Measurements from ENCODE around the gene PPP1R13B.
A peak's percentile ranks its signal among the peaks of the same experiment; 100 is the strongest.
"Not testable (repeated sequence)": the region's sequence is repeated elsewhere in the genome, so short reads cannot be mapped to it uniquely, and the experiment has no call there.

PPP1R13B gene

GRCh38 chr14:103697603-103698379 is 149.6 kb downstream of the PPP1R13B start:
- Mint-ChIP-seq H3K27me3 (no peaks in the 10 kb centered on the region), H3K27ac (peak overlapping the region; percentile 90), H3K36me3 (peaks cover 40 to 42% of the 10 kb centered on the region in 2 donors), H3K4me3 (peak overlapping the region in 1 of 2 donors; percentile 67), H3K4me1 (peaks cover 42 to 77% of the 10 kb centered on the region in 2 donors), H3K9me3 (no peaks in the 10 kb centered on the region)
- no peak for DNase-seq
- ATAC-seq (replicated peaks): no peak

GRCh38 chr14:103697206-103697602 is 150.2 kb downstream of the PPP1R13B start:
- Mint-ChIP-seq H3K36me3 (peaks cover 37 to 38% of the 10 kb centered on the region in 2 donors), H3K4me3 (no peak overlapping the region), H3K27ac (peak overlapping the region; percentile 59), H3K9me3 (no peaks in the 10 kb centered on the region), H3K27me3 (no peaks in the 10 kb centered on the region), H3K4me1 (peaks cover 41 to 76% of the 10 kb centered on the region in 2 donors)
- DNase-seq (no peak), ATAC-seq (replicated peaks) (no peak)

GRCh38 chr14:103696466-103697071 is 150.8 kb downstream of the PPP1R13B start:
- no peak for ATAC-seq (replicated peaks)

GRCh38 chr14:103696070-103696402 is 151.3 kb downstream of the PPP1R13B start:
- Mint-ChIP-seq H3K9me3 (no peaks in the 10 kb centered on the region), H3K36me3 (peaks cover 31 to 33% of the 10 kb centered on the region in 2 donors), H3K4me1 (peaks cover 44 to 76% of the 10 kb centered on the region in 2 donors), H3K4me3 (no peak overlapping the region), H3K27me3 (no peaks in the 10 kb centered on the region), H3K27ac (peak overlapping the region; percentile 80)
- ATAC-seq (replicated peaks) (no peak), DNase-seq (no peak)

More at GRCh38 chr14:103696466-103697071, 150.8 kb downstream of the PPP1R13B start:
- H3K27me3 Mint-ChIP-seq: no peaks in the 10 kb centered on the region
- peaks cover 44 to 76% of the 10 kb centered on the region in 2 donors for H3K4me1 Mint-ChIP-seq
- peaks cover 32 to 33% of the 10 kb centered on the region in 2 donors for H3K36me3 Mint-ChIP-seq
- no peak overlapping the region for H3K4me3 Mint-ChIP-seq
- DNase-seq: no peak
- H3K9me3 Mint-ChIP-seq: no peaks in the 10 kb centered on the region
- H3K27ac Mint-ChIP-seq: peak overlapping the region; percentile 76

GRCh38 chr14:103695296-103696069 is 151.9 kb downstream of the PPP1R13B start:
- H3K4me3 Mint-ChIP-seq: no peak overlapping the region
- H3K36me3 Mint-ChIP-seq: peaks cover 31 to 33% of the 10 kb centered on the region in 2 donors
- peak overlapping the region; percentile 85 for H3K27ac Mint-ChIP-seq
- ATAC-seq (replicated peaks): no peak
- DNase-seq: no peak
- peaks cover 43 to 76% of the 10 kb centered on the region in 2 donors for H3K4me1 Mint-ChIP-seq
- H3K27me3 Mint-ChIP-seq: no peaks in the 10 kb centered on the region
- no peaks in the 10 kb centered on the region for H3K9me3 Mint-ChIP-seq

GRCh38 chr14:103694572-103695026 is 152.8 kb downstream of the PPP1R13B start:
- no peak overlapping the region for H3K4me3 Mint-ChIP-seq
- H3K36me3 Mint-ChIP-seq: peaks cover 29 to 35% of the 10 kb centered on the region in 2 donors
- H3K4me1 Mint-ChIP-seq: peaks cover 43 to 76% of the 10 kb centered on the region in 2 donors
- no peaks in the 10 kb centered on the region for H3K9me3 Mint-ChIP-seq
- no peak overlapping the region for H3K27ac Mint-ChIP-seq
- H3K27me3 Mint-ChIP-seq: no peaks in the 10 kb centered on the region
- ATAC-seq (replicated peaks) (no peak), DNase-seq (no peak)

- H3K4me1 Mint-ChIP-seq: peaks cover 45 to 80% of the 10 kb centered on the region in 2 donors
- DNase-seq (no peak), ATAC-seq (replicated peaks) (no peak)
- H3K4me3 Mint-ChIP-seq: no peak overlapping the region
- no peaks in the 10 kb centered on the region for H3K27me3 Mint-ChIP-seq
- no peaks in the 10 kb centered on the region for H3K9me3 Mint-ChIP-seq
- peaks cover 30 to 35% of the 10 kb centered on the region in 2 donors for H3K36me3 Mint-ChIP-seq
- H3K27ac Mint-ChIP-seq: no peak overlapping the region
Observed at GRCh38 chr14:103693515-103693914, 153.9 kb downstream of the PPP1R13B start.

- peaks cover 34 to 36% of the 10 kb centered on the region in 2 donors for H3K36me3 Mint-ChIP-seq
- ATAC-seq (replicated peaks): no peak
- no peaks in the 10 kb centered on the region for H3K27me3 Mint-ChIP-seq
- no peak for DNase-seq
- peaks cover 43 to 78% of the 10 kb centered on the region in 2 donors for H3K4me1 Mint-ChIP-seq
- H3K9me3 Mint-ChIP-seq: no peaks in the 10 kb centered on the region
- no peak overlapping the region for H3K27ac Mint-ChIP-seq
- H3K4me3 Mint-ChIP-seq: no peak overlapping the region
Observed at GRCh38 chr14:103692871-103693270, 154.5 kb downstream of the PPP1R13B start.

GRCh38 chr14:103692159-103692558 is 155.2 kb downstream of the PPP1R13B start:
- no peak for DNase-seq
- Mint-ChIP-seq H3K27me3 (no peaks in the 10 kb centered on the region), H3K27ac (peak overlapping the region; percentile 90), H3K36me3 (peaks cover 33 to 34% of the 10 kb centered on the region in 2 donors), H3K4me3 (peak overlapping the region in 1 of 2 donors; percentile 53), H3K4me1 (peaks cover 39 to 71% of the 10 kb centered on the region in 2 donors), H3K9me3 (no peaks in the 10 kb centered on the region)
- peak; percentile 66 to 76 for ATAC-seq (replicated peaks)

- Mint-ChIP-seq H3K36me3 (peaks cover 36 to 37% of the 10 kb centered on the region in 2 donors), H3K4me1 (peaks cover 36 to 66% of the 10 kb centered on the region in 2 donors), H3K27ac (peak overlapping the region; percentile 90), H3K4me3 (peak overlapping the region; percentile 53 to 67)
- not testable (repeated sequence) for H3K27me3 Mint-ChIP-seq, H3K9me3 Mint-ChIP-seq
- ATAC-seq (replicated peaks) (peak; percentile 81 to 85), DNase-seq (peak; percentile 47)
Observed at GRCh38 chr14:103691655-103692054, 155.7 kb downstream of the PPP1R13B start.

- H3K4me1 Mint-ChIP-seq: peaks cover 23 to 53% of the 10 kb centered on the region in 2 donors
- H3K27ac Mint-ChIP-seq: peak overlapping the region; percentile 68
- no peaks in the 10 kb centered on the region for H3K27me3 Mint-ChIP-seq
- ATAC-seq (replicated peaks): no peak
- no peak for DNase-seq
- no peaks in the 10 kb centered on the region for H3K9me3 Mint-ChIP-seq
- H3K36me3 Mint-ChIP-seq: peaks cover 39 to 46% of the 10 kb centered on the region in 2 donors
- no peak overlapping the region for H3K4me3 Mint-ChIP-seq
Observed at GRCh38 chr14:103690332-103690731, 157.0 kb downstream of the PPP1R13B start.

GRCh38 chr14:103688906-103689902 is 158.2 kb downstream of the PPP1R13B start:
- H3K36me3 Mint-ChIP-seq: peaks cover 36 to 47% of the 10 kb centered on the region in 2 donors
- ATAC-seq (replicated peaks): peak; percentile 42 to 60
- H3K9me3 Mint-ChIP-seq: no peaks in the 10 kb centered on the region
- H3K4me3 Mint-ChIP-seq: peak overlapping the region; percentile 22 to 72
- H3K4me1 Mint-ChIP-seq: peaks cover 22 to 49% of the 10 kb centered on the region in 2 donors
- peak overlapping the region; percentile 38 for H3K27ac Mint-ChIP-seq
- DNase-seq: no peak
- H3K27me3 Mint-ChIP-seq: no peaks in the 10 kb centered on the region

GRCh38 chr14:103688441-103688840 is 158.9 kb downstream of the PPP1R13B start:
- H3K4me1 Mint-ChIP-seq: peaks cover 22 to 44% of the 10 kb centered on the region in 2 donors
- DNase-seq (no peak), ATAC-seq (replicated peaks) (no peak)
- no peak overlapping the region for H3K4me3 Mint-ChIP-seq
- peaks cover 28 to 41% of the 10 kb centered on the region in 2 donors for H3K36me3 Mint-ChIP-seq
- peak overlapping the region; percentile 14 for H3K27ac Mint-ChIP-seq
- H3K9me3 Mint-ChIP-seq: no peaks in the 10 kb centered on the region
- no peaks in the 10 kb centered on the region for H3K27me3 Mint-ChIP-seq

Data from stimulated activated naive B cell treated with anti-CD40 and anti-IgM and Interleukin-4, amounts not matched to agents 10 μg/mL and 1 μg/mL and 100 μg/mL, for 72 hours (primary cell).